ELR (cell line): ENCODE results near the gene ZNF519.

Source experiments
- DNase-seq: peaks from one replicate; pipeline ENCODE4 v3.0.0-alpha.2; 2015; ENCODE audit warnings: low read depth

ZNF519 gene

DNA sequence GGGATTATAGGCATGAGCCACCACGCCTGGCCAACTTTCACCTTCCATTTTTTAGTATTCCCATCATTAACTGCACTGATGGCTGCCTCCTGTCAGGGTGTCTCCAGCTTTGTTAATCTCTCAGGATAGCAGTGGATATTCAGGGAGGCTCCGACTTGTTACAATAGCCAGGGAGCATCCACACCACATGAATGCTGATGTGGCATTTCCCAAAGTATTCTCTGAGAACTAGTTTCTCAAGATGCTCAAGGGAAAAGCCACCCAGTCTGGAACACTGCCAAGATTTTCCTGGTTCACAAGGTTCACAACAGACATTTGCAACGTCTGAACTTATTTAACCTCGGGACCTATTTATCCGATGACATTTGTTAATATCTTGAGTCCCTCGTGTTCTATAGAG, 33.8 kb downstream of the ZNF519 start:
- no peak for DNase-seq

DNA sequence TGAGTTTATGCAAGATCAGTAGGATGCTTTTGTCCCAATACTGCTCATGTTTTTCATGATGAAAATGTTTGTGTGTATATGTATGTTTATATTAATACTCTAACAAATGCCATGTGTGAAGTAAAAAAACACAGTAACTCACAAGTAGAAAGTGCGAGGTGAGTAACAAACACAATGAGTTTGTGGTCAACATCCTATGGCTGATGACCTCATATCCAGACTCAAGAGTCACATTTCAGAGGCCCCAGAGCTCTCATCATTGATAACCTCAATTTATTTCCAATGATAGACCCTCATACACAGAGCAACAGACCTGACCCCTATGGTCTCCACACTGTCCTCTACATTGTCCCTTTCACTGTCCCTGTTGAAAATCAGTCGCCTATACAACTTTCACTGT, 34.5 kb downstream of the ZNF519 start:
- no peak for DNase-seq

DNA sequence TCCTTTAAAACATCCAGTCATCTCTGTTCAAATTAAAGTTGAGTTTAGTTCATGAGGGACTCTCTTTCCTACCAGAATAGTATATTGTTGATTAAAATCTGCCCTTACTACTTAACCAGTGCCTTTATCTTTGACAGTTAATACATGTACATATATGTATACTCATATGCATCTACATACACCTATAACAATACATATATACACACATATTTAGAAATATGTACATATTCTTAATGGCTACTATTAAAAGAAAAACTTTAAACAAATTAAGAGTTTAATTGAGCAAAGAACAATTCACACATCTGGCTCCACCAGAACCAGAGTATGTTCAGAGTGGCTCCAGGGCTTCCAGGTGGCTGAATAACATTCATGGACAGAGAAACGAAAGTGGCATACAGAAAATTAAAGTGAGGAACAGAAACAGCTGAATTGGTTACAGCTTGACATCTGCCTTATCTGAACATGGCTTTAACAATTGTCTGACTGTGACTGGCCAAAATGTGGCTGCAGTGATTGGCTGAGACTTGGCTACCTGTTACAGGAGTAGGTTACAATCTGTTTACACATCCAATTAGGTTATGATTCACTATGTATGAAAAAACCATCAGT, 38.8 kb downstream of the ZNF519 start:
- no peak for DNase-seq

DNA sequence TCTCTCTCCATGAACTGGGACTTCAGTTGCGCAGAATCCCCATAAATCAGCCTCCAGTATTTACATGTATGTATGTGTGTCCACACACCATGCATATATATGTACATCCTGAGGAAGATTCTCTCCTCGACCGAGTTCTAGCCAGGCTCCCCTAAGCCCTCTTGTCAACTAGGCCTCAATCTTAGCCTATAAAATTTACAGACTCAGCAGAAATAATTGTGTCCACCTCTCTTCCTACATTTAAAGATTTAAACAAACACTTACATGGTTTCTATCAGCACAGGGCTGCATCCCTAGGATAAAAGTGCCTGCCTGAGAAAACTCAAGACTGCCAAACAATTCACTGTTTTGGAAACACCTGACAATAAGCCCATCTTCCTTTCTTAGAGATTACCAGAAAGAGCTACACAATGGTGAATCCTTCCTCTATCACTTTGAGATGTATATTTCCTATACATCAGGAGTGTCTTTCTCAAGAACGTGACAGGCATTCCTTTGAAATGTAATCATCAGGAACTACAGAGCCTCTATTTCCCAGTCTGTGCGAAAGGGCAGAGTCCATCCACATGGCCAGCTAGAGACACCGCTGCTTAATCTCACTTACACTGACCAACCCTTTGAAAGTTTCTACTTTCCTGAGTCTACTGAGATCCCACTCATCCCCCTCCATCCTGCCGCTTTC, 39.5 kb downstream of the ZNF519 start:
- no peak for DNase-seq

DNA sequence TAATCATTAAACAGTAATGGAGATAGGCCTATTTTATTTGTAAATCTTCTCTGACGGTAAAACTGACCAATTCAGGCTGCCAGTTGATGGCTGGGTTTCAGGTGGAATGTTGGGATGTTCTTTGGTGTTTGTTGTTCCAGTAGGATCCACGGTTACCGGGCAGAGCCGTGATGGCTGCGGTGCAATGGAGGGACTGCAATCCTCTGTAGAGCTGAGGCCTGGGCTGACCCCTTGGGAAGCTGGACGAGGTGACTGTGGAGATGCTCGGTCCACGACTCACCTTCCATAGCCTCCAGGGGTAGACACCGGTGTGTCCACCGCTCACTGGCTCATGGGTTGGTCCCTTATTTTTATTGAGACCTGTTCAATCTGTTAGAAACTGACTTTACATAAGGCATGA, 42.5 kb downstream of the ZNF519 start:
- DNase-seq, result peak; percentile 56

DNA sequence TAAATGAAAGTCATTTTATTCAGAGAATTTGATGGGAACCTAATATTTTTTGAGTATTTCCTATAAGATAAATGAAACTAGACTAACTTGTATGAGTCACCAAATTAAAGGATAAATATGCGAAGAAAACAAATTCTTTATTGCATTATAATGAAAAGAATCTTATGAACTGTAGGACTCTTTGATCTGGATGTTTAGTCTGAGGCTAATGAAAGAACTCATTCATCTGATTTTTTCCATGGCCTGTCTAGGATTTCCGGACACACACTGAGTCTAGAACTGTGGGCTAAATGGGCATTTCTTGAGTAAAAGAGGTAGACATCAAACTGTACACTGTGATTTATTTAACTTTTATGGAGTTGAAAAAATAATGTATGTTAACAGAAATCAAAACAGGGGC, 43.0 kb downstream of the ZNF519 start:
- no peak for DNase-seq

DNA sequence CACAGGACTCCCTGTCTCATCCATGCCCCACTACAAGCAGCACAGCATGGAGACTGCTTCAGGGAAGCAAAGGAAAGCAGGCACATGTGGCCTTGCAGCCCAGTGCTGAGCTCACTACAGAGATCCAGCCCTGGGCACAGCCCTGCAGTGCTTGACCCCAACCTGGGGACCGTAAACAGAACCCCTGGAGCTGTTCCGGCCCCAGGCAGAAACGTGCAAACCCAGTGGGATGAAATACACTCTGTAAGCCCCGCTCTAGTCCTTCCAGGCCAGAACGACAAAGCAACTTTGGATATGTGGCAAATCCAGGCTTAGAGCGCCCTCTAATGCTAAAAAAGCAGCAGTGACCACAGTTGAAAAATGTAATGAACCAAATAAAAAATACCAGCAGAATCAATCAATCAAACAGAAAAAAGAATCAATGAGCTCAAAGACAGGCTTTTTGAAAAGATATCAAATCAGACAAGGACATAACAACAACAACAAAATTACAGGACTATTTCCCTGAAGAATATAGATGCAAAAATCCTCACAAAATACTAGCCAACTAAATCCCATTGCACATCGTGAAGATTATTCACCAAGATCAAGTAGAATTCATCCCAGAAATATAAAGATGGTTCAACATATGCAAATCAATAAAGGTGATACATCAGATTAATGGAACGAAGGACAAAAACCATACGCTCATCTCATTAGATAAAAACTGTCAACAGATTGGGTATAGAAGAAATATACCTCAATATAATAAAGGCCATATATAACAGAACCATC, 45.6 kb downstream of the ZNF519 start:
- DNase-seq, result peak; percentile 29

DNA sequence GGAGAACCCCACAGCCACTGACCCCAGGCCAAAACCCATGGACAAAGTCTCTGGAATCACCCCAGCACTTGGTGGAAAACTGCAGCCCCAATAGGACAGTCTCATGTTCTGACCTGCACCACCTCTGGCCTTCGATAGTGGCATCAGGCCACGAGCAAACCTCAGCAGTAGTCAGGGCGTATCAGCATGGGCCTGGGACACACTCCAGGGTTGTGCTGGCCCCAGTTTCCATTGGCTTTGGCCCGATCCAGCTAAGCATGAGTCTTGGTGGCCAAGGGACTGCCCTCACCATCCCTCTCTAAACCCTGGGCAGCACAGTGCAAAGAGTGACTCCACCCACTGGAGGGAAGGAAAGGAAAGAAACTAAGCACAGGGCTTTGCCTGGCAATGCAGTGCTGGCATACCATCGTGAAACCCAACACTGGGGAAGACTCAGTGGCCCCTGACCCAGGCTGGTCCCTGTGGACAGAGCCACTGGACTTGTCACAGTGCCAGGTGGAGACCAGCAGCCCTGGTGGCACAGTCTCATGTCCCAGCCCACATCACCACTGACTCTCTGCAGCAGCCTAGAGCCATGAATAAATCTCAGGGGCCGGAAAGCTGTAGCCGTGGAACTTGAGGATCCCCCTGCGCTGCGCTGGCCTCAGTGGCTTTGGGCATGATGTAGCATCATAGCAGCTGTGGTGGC, 46.3 kb downstream of the ZNF519 start:
- DNase-seq, result no peak

DNA sequence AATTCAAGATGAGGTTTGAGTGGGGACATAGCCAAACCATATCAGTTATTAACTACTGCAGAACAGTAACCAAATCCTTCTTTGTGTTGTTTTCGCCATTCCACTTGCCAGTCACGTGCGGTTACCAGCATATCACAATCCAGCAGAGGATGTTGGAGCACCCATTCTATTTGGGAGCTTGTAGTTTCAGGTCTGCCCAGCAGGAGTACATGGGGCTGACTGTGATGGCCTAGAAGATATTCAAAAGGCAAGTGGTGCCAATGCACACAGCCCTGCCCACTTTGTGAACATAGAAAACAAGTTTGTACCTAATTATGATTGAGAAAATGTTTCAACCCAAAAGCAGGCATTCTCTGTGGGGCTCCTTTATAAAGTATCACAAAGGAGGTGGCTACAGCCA, 57.0 kb downstream of the ZNF519 start:
- no peak for DNase-seq

DNA sequence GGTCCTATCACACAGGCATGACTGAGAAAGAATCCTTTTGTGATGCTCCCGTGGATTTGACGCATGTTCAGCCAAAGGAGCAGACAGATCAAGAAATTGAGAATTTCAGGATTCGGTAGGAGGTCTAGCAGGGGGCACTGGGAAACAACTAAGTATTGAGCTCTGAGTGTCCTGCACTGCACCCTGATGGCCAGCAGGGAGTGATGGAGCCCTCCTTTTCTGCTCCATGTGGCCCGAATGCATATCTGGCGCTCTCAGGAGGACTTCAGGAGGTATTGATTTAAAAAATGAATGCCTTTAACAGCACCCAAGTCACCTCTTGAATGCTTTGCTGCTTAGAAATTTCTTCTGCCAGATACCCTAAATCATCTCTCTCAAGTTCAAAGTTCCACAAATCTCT, 58.0 kb downstream of the ZNF519 start:
- no peak for DNase-seq

DNA sequence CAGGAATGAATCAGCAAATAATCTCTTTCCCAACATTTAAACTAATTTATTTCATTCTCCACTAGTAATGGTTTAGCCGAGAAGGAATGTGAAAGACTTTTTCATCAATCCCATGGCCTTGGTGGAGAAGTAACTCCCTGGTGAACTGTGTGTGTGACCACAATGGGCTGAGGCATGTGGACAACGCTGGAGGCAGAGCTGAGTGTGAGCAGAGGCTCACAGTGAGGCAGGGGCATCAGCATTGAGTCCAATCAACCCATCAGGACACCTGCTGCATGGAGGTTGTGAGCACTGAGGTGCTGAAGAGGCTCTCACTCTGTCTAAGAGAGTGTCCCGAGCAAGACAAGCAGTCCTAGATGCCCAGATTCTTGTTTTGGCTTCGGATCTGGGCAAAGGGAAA, 78.6 kb downstream of the ZNF519 start:
- DNase-seq, result no peak
